H1 (cell line): Measurements from ENCODE around the gene SH3RF3. TPM values are rescaled to one million over a fixed set of nuclear protein-coding genes. Genes with fewer than 3 reads are reported as not detected.

Experiments used
- CTCF ChIA-PET: fragments of 300-600 bp; sonication (Branson Sonifier 250); formaldehyde crosslinking; loops from one replicate; lab custom pipeline; 2021; ENCODE audit not compliant: partially characterized antibody; lab: Charles Lee
- POLR2A ChIA-PET: fragments of 300-600 bp; sonication (Branson Sonifier 250); formaldehyde crosslinking; loops from one replicate; lab custom pipeline; 2021; ENCODE audit warnings: inconsistent platforms; ENCODE audit not compliant: partially characterized antibody; lab: Charles Lee
- DNase-seq, 2 experiments: peaks; one replicate each; pipeline versions ENCODE4 v3.0.0 to v3.0.0-alpha.2; 2010 to 2022; ENCODE audit warnings: low spot score in 2 of 2, low read depth in 1 of 2, mixed read lengths in 1 of 2
- FAIRE-seq: peaks from 2 replicates; lab custom pipeline; 2011; peaks lifted over from hg19 to GRCh38; lab: Jason Lieb, UNC
- H2AFZ ChIP-seq: 2 replicates; pipeline ENCODE4 v1.8.1; 2012; ENCODE audit warnings: low read length, inconsistent platforms
- H2AK5ac ChIP-seq: 2 replicates; pipeline ENCODE4 v1.6.1; 2013; ENCODE audit warnings: low read depth, low read length
- H2BK120ac ChIP-seq: replicated peaks from 2 replicates; pipeline ENCODE3; 2013; ENCODE audit warnings: low read depth, low read length, inconsistent platforms
- H2BK12ac ChIP-seq: 2 replicates; pipeline ENCODE4 v1.6.1; 2013; ENCODE audit warnings: low read depth, low read length
- H2BK15ac ChIP-seq: 2 replicates; pipeline ENCODE4 v1.6.1; 2013; ENCODE audit warnings: low read length
- H2BK20ac ChIP-seq: 2 replicates; pipeline ENCODE4 v1.6.1; 2013; ENCODE audit warnings: low read length
- H2BK5ac ChIP-seq: 2 replicates; pipeline ENCODE4 v1.6.1; 2013; ENCODE audit warnings: low read depth, low read length
- H3K14ac ChIP-seq: 2 replicates; pipeline ENCODE4 v1.6.1; 2013; ENCODE audit warnings: inconsistent platforms; ENCODE audit not compliant: insufficient read length
- H3K18ac ChIP-seq: 2 replicates; pipeline ENCODE4 v1.6.1; 2013; ENCODE audit warnings: low read length; ENCODE audit errors: extremely low read depth
- H3K23ac ChIP-seq: 2 replicates; pipeline ENCODE4 v1.6.1; 2013; ENCODE audit warnings: inconsistent platforms; ENCODE audit not compliant: insufficient read length
- H3K23me2 ChIP-seq: 2 replicates; pipeline ENCODE4 v1.6.1; 2013; ENCODE audit warnings: low read depth, low read length
- H3K27ac ChIP-seq: 2 replicates; pipeline ENCODE4 v1.6.1; 2011; ENCODE audit warnings: low read depth, low read length, inconsistent platforms
- H3K27me3 ChIP-seq, 4 experiments: replicated peaks in 1 of 4; 1 replicate in 1 of 4; 2 replicates in 3 of 4; pipeline versions ENCODE4 v1.6.1 to v1.8.1; 2011 to 2013; ENCODE audit warnings: low read length in 3 of 4, mild to moderate bottlenecking in 3 of 4, inconsistent platforms in 2 of 4, mixed read lengths in 2 of 4, moderate library complexity in 1 of 4; ENCODE audit not compliant: control insufficient read depth in 3 of 4, insufficient read depth in 3 of 4; ENCODE audit errors: extremely low read depth in 1 of 4
- H3K36me3 ChIP-seq, 4 experiments: 2 replicates each; pipeline versions ENCODE4 v1.6.1 to v1.8.1; 2011 to 2013; ENCODE audit warnings: mild to moderate bottlenecking in 4 of 4, low read length in 3 of 4, moderate library complexity in 2 of 4, control low read depth in 1 of 4, inconsistent platforms in 1 of 4; ENCODE audit not compliant: insufficient read depth in 4 of 4, control insufficient read depth in 2 of 4
- H3K4ac ChIP-seq: replicated peaks from 2 replicates; pipeline ENCODE3; 2013; ENCODE audit warnings: low read length, low read depth, mixed read lengths, inconsistent platforms; ENCODE audit not compliant: insufficient read length
- H3K4me1 ChIP-seq, 4 experiments: replicated peaks in 1 of 4; 1 replicate in 1 of 4; 2 replicates in 3 of 4; pipeline versions ENCODE4 v1.6.1 to v1.8.1; 2011 to 2013; ENCODE audit warnings: low read length in 3 of 4, inconsistent platforms in 2 of 4, mixed read lengths in 1 of 4; ENCODE audit not compliant: insufficient read depth in 4 of 4, control insufficient read depth in 3 of 4
- H3K4me2 ChIP-seq, 2 experiments: 2 replicates each; pipeline versions ENCODE4 v1.6.1 to v1.8.1; 2011 to 2013; ENCODE audit warnings: low read depth in 2 of 2, low read length in 2 of 2, control low read depth in 1 of 2, inconsistent platforms in 1 of 2, mild to moderate bottlenecking in 1 of 2; ENCODE audit not compliant: insufficient read depth in 1 of 2
- H3K4me3 ChIP-seq, 4 experiments: fragments of 200-600, 300-600 bp in 1 of 4; sonication (generic), shearing (Covaris generic), sonication (Bioruptor Twin) in 1 of 4; 2 replicates each; pipeline versions ENCODE4 v1.5.1 to v1.8.1; 2011 to 2016; ENCODE audit warnings: low read length in 4 of 4, low read depth in 3 of 4, control low read depth in 2 of 4, inconsistent platforms in 2 of 4, mild to moderate bottlenecking in 2 of 4, mixed read lengths in 1 of 4, moderate library complexity in 1 of 4; ENCODE audit not compliant: insufficient read depth in 2 of 4; ENCODE audit errors: extremely low read depth in 1 of 4
- H3K56ac ChIP-seq: replicated peaks from 2 replicates; pipeline ENCODE3; 2013; ENCODE audit warnings: low read depth, mild to moderate bottlenecking, mixed read lengths, low read length, inconsistent platforms; ENCODE audit not compliant: insufficient read length
- H3K79me1 ChIP-seq: 2 replicates; pipeline ENCODE4 v1.6.1; 2013; ENCODE audit warnings: low read depth, low read length, control low read depth
- H3K79me2 ChIP-seq, 2 experiments: 2 replicates each; pipeline versions ENCODE4 v1.6.1 to v1.8.1; 2012 to 2013; ENCODE audit warnings: low read length in 2 of 2, mild to moderate bottlenecking in 2 of 2, inconsistent platforms in 1 of 2; ENCODE audit not compliant: insufficient read depth in 2 of 2, control insufficient read depth in 1 of 2
- H3K9ac ChIP-seq, 4 experiments: replicated peaks in 1 of 4; 1 replicate in 1 of 4; 2 replicates in 3 of 4; pipeline versions ENCODE4 v1.6.1 to v1.8.1; 2011 to 2013; ENCODE audit warnings: low read depth in 3 of 4, low read length in 3 of 4, control low read depth in 2 of 4, mild to moderate bottlenecking in 2 of 4, moderate library complexity in 2 of 4, inconsistent platforms in 1 of 4; ENCODE audit errors: extremely low read depth in 1 of 4
- H3K9me3 ChIP-seq, 2 experiments: 2 replicates each; pipeline versions ENCODE4 v1.6.1 to v1.8.1; 2012 to 2013; ENCODE audit warnings: mild to moderate bottlenecking in 2 of 2, moderate library complexity in 2 of 2, control low read depth in 1 of 2, inconsistent platforms in 1 of 2, low read depth in 1 of 2, low read length in 1 of 2, mixed read lengths in 1 of 2; ENCODE audit not compliant: insufficient read depth in 2 of 2
- H4K20me1 ChIP-seq, 2 experiments: replicated peaks in 1 of 2; 2 replicates each; pipeline versions ENCODE3 to v1.8.1; 2011 to 2013; ENCODE audit warnings: inconsistent platforms in 2 of 2, low read length in 2 of 2, mild to moderate bottlenecking in 1 of 2; ENCODE audit not compliant: insufficient read depth in 2 of 2, control insufficient read depth in 1 of 2
- H4K5ac ChIP-seq: 2 replicates; pipeline ENCODE4 v1.6.1; 2013; ENCODE audit warnings: low read length, low read depth, mixed read lengths, inconsistent platforms; ENCODE audit not compliant: insufficient read length
- H4K8ac ChIP-seq: 2 replicates; pipeline ENCODE4 v1.8.0; 2013; ENCODE audit warnings: mild to moderate bottlenecking, moderate library complexity, low read length, inconsistent platforms; ENCODE audit not compliant: insufficient read depth; ENCODE audit errors: extremely low read depth
- H4K91ac ChIP-seq: replicated peaks from 2 replicates; pipeline ENCODE3; 2013; ENCODE audit warnings: low read length, mixed read lengths, inconsistent platforms; ENCODE audit not compliant: insufficient read length
- CEBPB ChIP-seq: IDR thresholded peaks from 2 replicates; pipeline ENCODE4 v1.6.1; 2012; ENCODE audit warnings: low read depth, low read length
- GABPA ChIP-seq: IDR thresholded peaks from 2 replicates; pipeline ENCODE4 v1.6.1; 2011; ENCODE audit warnings: mild to moderate bottlenecking, low read length, moderate library complexity, borderline replicate concordance; ENCODE audit not compliant: insufficient read depth
- HDAC2 ChIP-seq, 2 experiments: fragments of 300-600 bp in 1 of 2; sonication (generic) in 1 of 2; IDR thresholded peaks; 2 replicates each; pipeline ENCODE4 v1.6.1; 2011 to 2012; ENCODE audit warnings: low read depth in 2 of 2, low read length in 2 of 2, mild to moderate bottlenecking in 2 of 2, moderate library complexity in 2 of 2, borderline replicate concordance in 1 of 2, inconsistent platforms in 1 of 2
- HDAC6 ChIP-seq: IDR thresholded peaks from one replicate; pipeline ENCODE4 v1.7.1; 2012; ENCODE audit warnings: low read depth, mild to moderate bottlenecking, inconsistent platforms, low read length, moderate library complexity
- JUND ChIP-seq: IDR thresholded peaks from 2 replicates; pipeline ENCODE4 v1.6.1; 2011; ENCODE audit warnings: mild to moderate bottlenecking, improper control_type of control experiment, low read length
- KDM1A ChIP-seq: fragments of 200-600, 300-600 bp; sonication (generic); IDR thresholded peaks from 2 replicates; pipeline ENCODE4 v1.7.1; 2016; ENCODE audit warnings: mild to moderate bottlenecking, low read length, borderline replicate concordance
- POLR2AphosphoS5 ChIP-seq: IDR thresholded peaks from 2 replicates; pipeline ENCODE4 v1.6.1; 2011; ENCODE audit warnings: low read depth, low read length
- SIX5 ChIP-seq: IDR thresholded peaks from 2 replicates; pipeline ENCODE4 v1.6.1; 2011; ENCODE audit warnings: mild to moderate bottlenecking, low read depth, low read length
- SP1 ChIP-seq: IDR thresholded peaks from 2 replicates; pipeline ENCODE4 v1.6.1; 2011; ENCODE audit warnings: low read depth, low read length
- SUZ12 ChIP-seq: fragments of 200-600 bp; sonication (generic); IDR thresholded peaks from 2 replicates; pipeline ENCODE4 v1.6.1; 2012; ENCODE audit warnings: mild to moderate bottlenecking, inconsistent platforms, low read length, moderate library complexity, mixed read lengths
- TCF12 ChIP-seq: IDR thresholded peaks from 2 replicates; pipeline ENCODE4 v1.6.1; 2011; ENCODE audit warnings: low read depth, mild to moderate bottlenecking, low read length
- ZNF274 ChIP-seq: IDR thresholded peaks from 2 replicates; pipeline ENCODE4 v1.7.0; 2012; ENCODE audit warnings: low read length, borderline replicate concordance; ENCODE audit errors: extremely low read depth
- WGBS, 2 experiments: shearing (Covaris generic) in 1 of 2; methylation state at CpG; one replicate each; pipeline versions ENCODE4 v1.1.6 to v1.1.7; 2013 to 2015; ENCODE audit warnings: low lambda C conversion rate in 2 of 2, mixed read lengths in 2 of 2, inconsistent platforms in 1 of 2, low coverage in 1 of 2, missing lambda C conversion rate in 1 of 2; ENCODE audit not compliant: insufficient replicate concordance in 2 of 2, insufficient coverage in 1 of 2, insufficient read length in 1 of 2; ENCODE audit errors: extremely low coverage in 1 of 2, missing lambda C conversion rate in 1 of 2; 5-methylcytosine and 5-hydroxymethylcytosine counted together
- polyA plus RNA-seq, 7 experiments: library from polyadenylated mRNA; depleted of rRNA in 3 of 7; stranded (reverse) in 5 of 7; unstranded in 2 of 7; fragments of >200 nt in 5 of 7; fragments of 200-250 nt in 2 of 7; gene quantifications; 1 replicate in 5 of 7; 2 replicates in 1 of 7; 4 replicates in 1 of 7; pipeline versions ENCODE4 v1.2.1 to v1.2.3, GENCODE V29; 2011 to 2013; ENCODE audit warnings: missing spikeins in 2 of 7, mixed read lengths in 2 of 7
- total RNA-seq: library from RNA; stranded (reverse); fragmentation: NEBNext Ultra II Directional; extraction: Animal tissue kit (Norgen Biotek cat#: 25700); gene quantifications from 2 replicates; pipeline ENCODE4 v1.2.1, GENCODE V29; 2021
- TF ChIP-seq, protein P1 (sequence below): IDR thresholded peaks from 2 replicates; pipeline ENCODE4 v1.6.1; 2012; ENCODE audit warnings: low read length, inconsistent platforms

SH3RF3 gene
- total and polyA plus RNA-seq, 2 of the 8 experiments (the other 6 are each of a cell fraction or from before 2014, with no cell fraction given), result 0.11 to 0.65 TPM

DNA sequence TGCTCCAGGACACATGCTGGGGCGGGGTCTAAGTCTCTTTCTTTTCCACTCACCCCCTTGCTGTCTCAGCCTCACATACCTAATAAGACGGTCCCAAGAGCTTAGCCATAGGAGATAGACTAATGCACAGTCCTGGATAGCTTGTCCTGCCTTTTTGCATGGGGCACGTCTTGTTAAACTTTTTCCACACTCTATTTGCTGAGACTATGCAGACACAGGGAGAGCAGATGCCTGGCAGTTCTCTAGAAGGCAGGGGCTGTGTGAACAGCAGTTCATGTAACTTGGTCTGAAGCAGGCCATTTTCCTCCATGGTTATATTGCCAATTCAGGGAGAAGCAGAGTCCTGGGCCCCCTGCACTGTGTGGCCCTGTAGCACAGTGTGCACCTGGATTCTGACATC, 342.7 kb downstream of the SH3RF3 start:
- Histone ChIP-seq H3K14ac (no peak overlapping the region), H4K8ac (no peak overlapping the region), H3K79me2 (no peaks in the 10 kb centered on the region), H3K27me3 (no peaks in the 10 kb centered on the region), H3K56ac (no peak overlapping the region), H3K79me1 (no peaks in the 10 kb centered on the region), H2AFZ (no peak overlapping the region), H3K23ac (no peak overlapping the region), H2BK12ac (no peak overlapping the region), H2BK5ac (no peak overlapping the region), H3K23me2 (no peaks in the 10 kb centered on the region), H4K91ac (no peak overlapping the region), H4K20me1 (no peaks in the 10 kb centered on the region), H2BK15ac (no peak overlapping the region), H2BK120ac (no peak overlapping the region), H2AK5ac (no peak overlapping the region), H3K4me2 (no peak overlapping the region), H3K18ac (no peak overlapping the region), H4K5ac (no peak overlapping the region), H3K9ac (no peak overlapping the region), H3K36me3 (no peaks in the 10 kb centered on the region), H3K4me3 (no peak overlapping the region), H3K4ac (no peak overlapping the region), H2BK20ac (no peak overlapping the region), H3K9me3 (no peaks in the 10 kb centered on the region), H3K4me1 (no peaks in the 10 kb centered on the region), H3K27ac (no peak overlapping the region)
- POLR2A ChIA-PET, result no interaction called here
- 89% methylated on average over 3 of the region's 3 CpGs; no CpG with 5 or more reads in 1 of the 2 experiments for WGBS, 2 experiments
- CTCF ChIA-PET, result interaction anchor here (1.7 kb wide), 2 partner anchors 13 to 214 kb away, joined by 3 read pairs; no protein-coding TSS in a partner anchor
- FAIRE-seq (no peak), DNase-seq (no peak)
- TF ChIP-seq CEBPB (no peak), HDAC6 (no peak), SIX5 (no peak), ZNF274 (no peak), JUND (no peak), POLR2AphosphoS5 (no peak), SUZ12 (no peak), HDAC2 (IDR thresholded peaks at IDR 0.05; ENCODE audit: borderline replicate concordance in 1 of 2, low read depth in 2 of 2, low read length in 2 of 2) (no peak), TCF12 (no peak), GABPA (no peak), KDM1A (no peak), SP1 (no peak)
- TF ChIP-seq, protein P1, sequence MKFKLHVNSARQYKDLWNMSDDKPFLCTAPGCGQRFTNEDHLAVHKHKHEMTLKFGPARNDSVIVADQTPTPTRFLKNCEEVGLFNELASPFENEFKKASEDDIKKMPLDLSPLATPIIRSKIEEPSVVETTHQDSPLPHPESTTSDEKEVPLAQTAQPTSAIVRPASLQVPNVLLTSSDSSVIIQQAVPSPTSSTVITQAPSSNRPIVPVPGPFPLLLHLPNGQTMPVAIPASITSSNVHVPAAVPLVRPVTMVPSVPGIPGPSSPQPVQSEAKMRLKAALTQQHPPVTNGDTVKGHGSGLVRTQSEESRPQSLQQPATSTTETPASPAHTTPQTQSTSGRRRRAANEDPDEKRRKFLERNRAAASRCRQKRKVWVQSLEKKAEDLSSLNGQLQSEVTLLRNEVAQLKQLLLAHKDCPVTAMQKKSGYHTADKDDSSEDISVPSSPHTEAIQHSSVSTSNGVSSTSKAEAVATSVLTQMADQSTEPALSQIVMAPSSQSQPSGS, result no peak
